ENCODE measurements around the gene TBC1D9B. TPM values are rescaled to one million over a fixed set of nuclear protein-coding genes. Genes with fewer than 3 reads are reported as not detected.
A peak's percentile ranks its signal among the peaks of the same experiment; 100 is the strongest.

Gene TBC1D9B
- total and polyA plus RNA-seq, 2 of the 13 experiments (the other 11 are each of a cell fraction or from before 2014, with no cell fraction given): 35.0 to 50.0 TPM

- no peak for TF ChIP-seq DMTF1 (CRISPR knock-in tag; IDR thresholded peaks at IDR 0.05)
- TF ChIP-seq ATM (IDR thresholded peaks at IDR 0.05; ENCODE audit: borderline replicate concordance): no peak
- 0 out of 2 replicates have a peak, but pooled peaks have one; percentile 41 for TF ChIP-seq FOXP1 (IDR thresholded peaks at IDR 0.05)
- peak; percentile 13; the same call in 1 of the 2 replicates for TF ChIP-seq FOXP1 (CRISPR knock-in tag; IDR thresholded peaks at IDR 0.05)
- no peak; the same call in 1 of the 2 replicates for TF ChIP-seq PITX1 (CRISPR knock-in tag; IDR thresholded peaks at IDR 0.05)
- peak; percentile 40; the same call in 1 of the 2 replicates for TF ChIP-seq ZNF501 (CRISPR knock-in tag; IDR thresholded peaks at IDR 0.05)
- peak; percentile 71 for TF ChIP-seq ZNF883 (CRISPR knock-in tag; IDR thresholded peaks at IDR 0.05; ENCODE audit: not compliant biosample characterization)
- 0 out of 2 replicates have a peak, but pooled peaks have one; percentile 22 for TF ChIP-seq SMYD3 (CRISPR knock-in tag; IDR thresholded peaks at IDR 0.05)
- TF ChIP-seq ZNF225 (CRISPR knock-in tag; IDR thresholded peaks at IDR 0.05): peak; percentile 58; the same call in 1 of the 2 replicates
- peak; percentile 67 for TF ChIP-seq SP4 (CRISPR knock-in tag; IDR thresholded peaks at IDR 0.05)
- TF ChIP-seq HMGXB4 (CRISPR knock-in tag; IDR thresholded peaks at IDR 0.05; ENCODE audit: borderline replicate concordance in 1 of 2, low read depth in 1 of 2): peak in 1 of 2 experiments; percentile 17; a peak in 1 of 4 replicates
- TF ChIP-seq GABPA (IDR thresholded peaks at IDR 0.05; ENCODE audit: low read depth, low read length): no peak
- TF ChIP-seq GABPA (CRISPR knock-in tag; IDR thresholded peaks at IDR 0.05; ENCODE audit: low read depth): no peak
- TF ChIP-seq HOXA3 (CRISPR knock-in tag; IDR thresholded peaks at IDR 0.05): peak; percentile 61; the same call in 1 of the 2 replicates
- no peak for TF ChIP-seq ZBTB40 (IDR thresholded peaks at IDR 0.05)
- no peak; the same call in 1 of the 2 replicates for TF ChIP-seq ZBTB40 (CRISPR knock-in tag; IDR thresholded peaks at IDR 0.05)
- TF ChIP-seq RBM22 (optimal IDR thresholded peaks at IDR 0.05; ENCODE audit: low read length): peak; percentile 68
Measured at GRCh38 chr5:179821298-179822058, 86.2 kb downstream of the TBC1D9B start (continued).

Measured in HepG2 (cell line).